Inflammatory macrophage treated with lipopolysaccharide for 1 hour (primary cell): ENCODE data around the gene DOCK11.

Source experiments
- DNase-seq, 2 donors: peaks; one replicate each; pipeline ENCODE4 v3.0.0-alpha.2; 2020 to 2022

Gene DOCK11

DNA sequence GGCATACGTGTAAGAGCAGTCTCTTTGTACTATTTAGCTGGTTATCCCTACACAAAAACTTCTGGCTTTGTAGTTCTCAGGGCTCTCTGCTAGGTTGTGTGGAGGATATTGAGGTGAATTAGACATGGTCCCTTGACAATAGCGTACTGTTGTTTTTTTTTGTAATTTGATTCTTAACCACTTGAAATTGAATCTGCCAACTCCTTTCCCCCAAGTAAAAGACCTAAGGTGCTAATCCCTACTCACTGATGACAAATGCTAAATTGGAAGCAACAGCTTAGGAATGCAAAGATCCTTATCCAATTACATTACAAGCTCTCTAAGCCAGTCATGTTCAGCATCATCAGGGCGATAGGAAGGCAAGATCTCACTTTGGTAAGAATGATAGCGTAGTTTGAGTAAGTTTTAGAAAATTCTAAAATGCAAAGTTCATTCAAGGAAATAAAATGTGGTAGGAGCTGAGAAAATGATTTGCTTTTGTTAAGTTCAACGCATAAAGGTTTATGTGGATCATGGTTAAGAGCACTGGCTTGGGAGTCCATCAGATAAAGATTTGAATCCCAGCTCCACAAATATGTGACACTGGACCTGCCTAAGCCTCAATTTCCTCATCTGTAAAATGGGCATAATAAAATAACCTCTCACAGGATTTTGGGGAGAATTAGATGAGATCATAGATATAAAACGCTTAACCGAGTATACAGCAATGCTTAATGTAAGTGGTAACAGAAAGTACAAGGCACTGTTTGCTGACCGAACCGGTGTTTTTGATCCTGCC, 39.3 kb downstream of the DOCK11 start:
- DNase-seq: no peak

DNA sequence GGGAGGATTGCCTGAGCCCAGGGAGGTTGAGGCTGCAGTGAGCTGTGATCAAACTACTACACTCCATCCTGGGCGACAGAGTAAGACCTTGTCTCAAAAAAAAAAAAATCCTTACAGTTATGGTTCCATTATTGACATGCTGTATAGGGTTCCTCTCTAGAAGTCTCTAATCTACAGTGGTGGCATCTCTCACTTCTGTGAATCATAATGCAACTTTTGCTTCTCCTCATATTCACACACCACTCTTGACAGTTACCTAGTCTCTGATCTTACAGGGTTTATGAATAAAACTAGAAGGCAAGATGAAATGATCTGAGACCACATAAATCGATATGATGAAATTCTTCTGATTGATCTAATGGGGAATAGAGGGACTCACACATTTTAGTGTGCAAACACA, 40.6 kb downstream of the DOCK11 start:
- no peak for DNase-seq

DNA sequence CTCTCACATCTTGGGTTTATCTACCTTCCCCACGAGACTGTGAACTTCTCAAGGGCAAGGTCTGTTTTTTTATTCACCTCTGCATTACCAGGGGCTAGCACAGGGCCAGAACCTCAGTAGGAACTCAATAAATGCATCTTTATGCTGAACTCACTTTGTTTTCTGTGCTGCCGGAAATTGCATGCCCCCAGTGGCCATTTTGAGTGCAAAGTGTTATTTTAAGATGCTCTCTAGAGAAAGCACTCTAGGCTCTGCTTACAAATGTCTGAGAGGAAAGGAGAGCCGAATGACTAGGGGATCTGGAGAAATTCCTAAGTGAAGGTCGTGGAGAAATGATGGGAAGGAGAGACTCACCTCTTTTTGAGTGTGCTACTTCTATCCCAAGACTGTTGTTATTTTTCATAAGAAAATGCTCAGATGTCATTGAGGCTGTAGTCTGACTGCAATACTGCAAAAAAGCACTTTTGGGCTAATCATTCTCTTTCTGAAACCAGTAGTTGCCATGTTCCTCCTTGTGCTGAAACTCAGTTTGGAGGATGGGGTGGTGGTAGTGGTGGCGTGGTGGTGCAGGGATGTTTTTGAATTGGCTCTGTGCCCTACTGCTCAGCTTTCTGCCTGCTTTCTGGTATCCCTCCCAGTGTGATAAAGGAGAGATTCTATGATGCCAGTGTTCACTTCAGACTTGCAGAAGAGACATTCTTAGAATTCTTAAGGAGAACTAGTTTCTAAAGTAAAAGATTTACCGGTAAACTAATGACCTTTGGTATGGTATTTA, 41.3 kb downstream of the DOCK11 start:
- no peak for DNase-seq

DNA sequence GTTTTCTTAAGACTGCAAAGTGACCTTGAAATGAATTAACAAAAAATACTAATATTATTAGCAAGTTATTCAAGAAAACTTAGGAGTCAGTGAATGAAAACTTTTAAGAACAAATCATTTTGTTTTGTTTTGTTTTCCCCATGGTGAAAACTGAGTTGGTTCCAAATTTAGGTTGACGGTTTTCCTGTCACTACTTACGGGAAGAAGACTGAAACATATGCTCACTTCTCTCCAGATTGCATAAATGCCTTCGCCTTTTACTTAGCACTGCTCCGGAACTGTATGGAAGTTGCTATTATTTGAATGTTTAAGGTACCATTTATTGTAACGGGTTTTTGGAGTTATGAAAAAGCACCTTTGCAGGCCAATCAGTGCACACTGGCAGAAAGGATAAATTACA, 42.8 kb downstream of the DOCK11 start:
- DNase-seq: no peak

DNA sequence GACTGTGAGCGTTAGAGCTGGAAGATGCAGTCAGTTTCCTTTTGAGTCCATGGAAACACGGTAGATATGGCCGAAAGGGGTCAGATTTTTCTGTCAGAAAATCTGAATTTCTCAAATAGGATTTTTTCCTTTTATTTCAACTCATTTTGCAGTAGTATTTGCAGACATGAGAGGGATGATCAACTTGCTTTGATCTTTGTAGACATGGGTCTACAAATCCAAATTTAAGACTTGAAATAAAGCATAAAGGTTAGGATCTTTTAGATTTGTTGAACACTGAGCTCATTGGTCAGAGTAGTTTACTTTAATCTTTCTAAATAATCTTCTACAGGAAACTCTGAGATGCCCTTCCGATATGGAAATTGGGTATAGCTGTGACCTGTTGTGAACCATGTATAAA, 44.7 kb downstream of the DOCK11 start:
- no peak for DNase-seq

DNA sequence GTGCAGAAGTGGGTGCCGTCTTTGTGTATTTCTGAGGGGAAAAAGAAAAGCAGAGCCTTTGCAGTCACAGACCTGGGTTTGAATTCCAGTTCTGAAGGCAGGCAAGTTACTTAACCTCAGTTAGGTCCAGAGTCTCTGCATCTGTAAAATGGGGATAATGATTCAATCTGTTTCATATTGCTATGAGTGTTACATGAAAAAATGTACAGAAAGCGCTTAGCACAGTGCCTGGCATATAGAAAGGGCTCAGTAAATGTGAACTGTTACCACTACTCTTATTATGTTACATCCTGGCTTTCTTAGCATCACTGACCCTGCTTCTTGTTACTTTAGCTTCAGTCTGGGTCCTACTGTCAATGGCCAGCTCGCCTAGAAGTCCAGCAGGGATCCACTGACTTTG, 45.9 kb downstream of the DOCK11 start:
- DNase-seq: no peak

DNA sequence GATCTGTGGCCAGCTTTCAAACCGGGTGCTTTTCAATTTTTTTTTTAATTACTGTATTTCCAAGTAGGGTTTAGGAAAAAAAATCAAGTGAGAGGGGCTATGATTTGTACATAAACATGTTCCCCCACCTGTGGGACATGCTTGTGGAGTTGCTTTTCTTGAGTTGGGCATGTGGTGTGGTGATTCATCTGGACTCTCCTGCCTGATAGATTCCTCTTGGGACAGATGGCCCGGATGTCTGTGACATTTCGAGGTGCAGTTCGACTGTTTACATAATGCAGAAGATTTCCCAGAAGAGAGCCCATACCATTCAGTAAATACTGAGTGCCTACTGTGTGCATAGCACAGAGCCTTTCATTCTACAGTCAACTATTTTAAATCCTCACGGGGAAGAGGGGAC, 49.9 kb downstream of the DOCK11 start:
- no peak for DNase-seq

DNA sequence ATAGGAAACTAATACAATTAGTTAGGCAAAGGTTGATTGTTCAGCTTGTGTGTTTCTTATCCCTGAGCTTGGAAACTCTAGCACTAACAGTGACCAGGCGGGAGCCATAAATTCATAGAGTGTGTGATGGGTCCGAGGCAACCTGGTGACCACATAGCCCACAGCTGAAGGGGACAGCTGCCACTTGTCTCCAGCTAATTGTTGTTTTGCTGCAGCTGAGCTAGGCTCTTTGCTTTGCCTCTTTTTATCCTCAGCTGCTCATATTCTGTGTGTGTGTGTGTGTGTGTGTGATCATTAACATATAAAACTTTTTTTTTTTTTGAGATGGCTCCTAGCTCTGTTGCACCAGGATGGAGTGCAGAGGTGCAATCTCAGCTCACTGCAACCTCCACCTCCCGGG, 53.2 kb downstream of the DOCK11 start:
- no peak for DNase-seq

DNA sequence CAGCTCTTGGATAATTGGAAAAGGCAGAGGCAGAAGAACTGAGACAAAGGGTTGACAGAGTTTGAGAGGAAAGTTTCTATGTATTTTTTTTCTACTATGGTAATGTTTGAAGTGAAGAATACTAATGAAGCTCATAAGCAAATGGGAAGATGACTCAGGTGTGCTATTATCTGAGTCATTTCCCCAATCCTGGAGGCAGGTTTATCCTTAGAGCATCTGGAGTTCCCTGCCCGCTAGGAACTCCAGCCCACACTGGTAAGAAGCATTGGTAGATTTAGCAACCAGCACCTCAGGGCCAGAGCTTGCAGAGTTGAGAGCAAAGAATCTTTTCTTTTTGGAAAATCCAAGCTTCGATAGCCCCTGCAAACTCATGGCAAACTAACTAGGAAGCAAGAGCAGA, 55.2 kb downstream of the DOCK11 start:
- no peak for DNase-seq

DNA sequence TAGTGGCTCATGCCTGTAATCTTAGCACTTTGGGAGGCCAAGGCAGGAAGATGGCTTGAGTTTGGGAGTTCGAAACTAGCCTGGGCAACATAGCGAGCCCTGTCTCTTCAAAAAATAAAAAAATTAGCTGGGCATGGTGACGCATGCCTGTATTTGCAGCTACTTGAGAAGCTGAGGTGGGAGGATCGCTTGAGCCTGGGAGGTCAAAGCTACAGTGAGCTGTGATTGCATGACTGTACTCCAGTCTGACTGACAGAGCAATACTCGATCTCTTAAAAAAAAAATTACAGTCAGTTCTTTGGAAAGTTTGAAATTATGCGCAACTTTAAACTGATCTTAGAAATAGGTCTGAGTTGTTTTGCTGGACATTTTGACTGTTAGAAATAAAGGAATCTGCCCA, 55.8 kb downstream of the DOCK11 start:
- DNase-seq: no peak

DNA sequence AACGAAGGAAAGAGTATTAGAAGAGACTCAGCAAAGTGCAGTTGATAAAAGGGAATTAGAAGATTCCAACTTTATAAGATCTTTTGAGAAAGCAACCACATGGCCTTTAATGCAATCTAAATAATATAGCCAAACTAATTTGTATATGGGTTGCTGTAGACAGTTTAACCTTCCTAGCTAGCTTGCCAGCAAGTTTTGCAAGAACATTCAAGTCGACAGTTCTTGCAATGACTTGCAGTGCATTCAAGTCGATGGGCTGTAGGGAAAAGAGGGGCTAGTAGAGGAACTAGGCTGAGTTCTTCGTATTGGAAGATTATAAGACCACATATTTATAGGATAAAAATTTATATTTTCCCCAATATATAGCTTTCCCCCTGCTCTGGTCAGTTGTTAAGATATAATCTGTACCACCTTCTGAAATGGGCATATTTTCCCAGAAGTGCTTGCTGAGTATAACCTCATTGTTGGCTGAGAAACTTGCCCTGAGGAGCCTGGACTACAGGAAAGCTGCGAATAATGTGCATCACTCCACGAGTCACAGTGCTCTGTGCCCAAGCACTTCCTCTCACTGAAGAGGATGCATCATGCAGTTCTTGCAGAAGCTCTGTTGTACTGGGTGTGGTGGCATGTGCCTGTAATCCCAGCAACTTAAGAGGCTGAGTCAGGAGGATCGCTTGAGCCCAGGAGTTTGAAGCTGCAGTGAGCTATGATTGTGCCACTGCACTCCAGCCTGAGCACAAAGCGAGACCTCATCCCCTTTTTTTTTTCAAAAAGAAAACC, 56.7 kb downstream of the DOCK11 start:
- peak; percentile 56 to 72 for DNase-seq

DNA sequence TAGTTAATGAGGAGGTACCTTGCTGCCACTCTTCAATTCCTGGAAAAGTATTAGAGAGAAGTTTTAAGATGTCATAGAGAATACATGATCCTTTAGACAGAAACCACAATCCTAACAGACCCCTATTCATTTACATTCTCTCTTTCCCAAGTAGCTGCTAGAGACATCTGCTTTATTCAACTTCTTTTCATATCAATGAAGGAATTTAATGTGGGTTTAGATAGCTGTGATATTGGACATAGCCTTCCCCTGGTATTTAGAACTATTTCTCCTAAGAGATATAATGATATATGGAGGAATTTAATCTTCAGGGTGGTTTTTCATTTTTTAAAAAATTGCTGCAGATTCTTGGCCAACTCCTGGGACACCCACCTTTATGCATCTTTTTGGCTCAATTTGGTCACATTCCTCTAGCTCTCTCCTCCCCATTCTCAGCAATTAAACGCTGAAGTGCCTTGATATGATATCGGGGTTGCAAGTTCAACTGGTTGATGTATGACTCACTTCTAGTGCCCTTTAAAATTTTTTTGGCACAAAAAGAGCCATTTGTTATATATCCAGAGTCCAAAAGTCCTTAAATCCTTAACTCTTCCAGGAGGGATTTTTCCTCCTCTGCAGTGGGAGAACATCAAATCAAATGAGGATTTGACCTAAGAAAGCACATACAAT, 57.6 kb downstream of the DOCK11 start:
- DNase-seq: no peak

DNA sequence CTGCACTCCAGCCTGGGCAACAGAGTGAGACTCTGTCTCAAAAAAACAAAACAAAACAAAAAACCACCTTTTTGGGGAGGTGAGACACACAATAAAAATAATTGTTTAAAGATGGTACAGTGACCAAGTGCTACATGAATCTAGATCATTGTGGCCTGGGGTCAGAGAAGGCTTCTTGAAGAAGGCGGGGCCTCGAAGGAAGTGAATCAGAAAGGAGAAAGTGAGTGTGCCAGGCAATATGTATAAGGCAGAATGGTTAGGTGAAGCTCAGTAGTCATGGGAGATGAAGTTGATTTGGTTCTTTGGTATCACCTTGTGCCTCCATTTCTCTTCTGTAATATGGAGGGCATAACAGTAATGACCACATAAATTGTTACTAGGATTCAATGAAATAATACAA, 58.9 kb downstream of the DOCK11 start:
- DNase-seq: no peak

DNA sequence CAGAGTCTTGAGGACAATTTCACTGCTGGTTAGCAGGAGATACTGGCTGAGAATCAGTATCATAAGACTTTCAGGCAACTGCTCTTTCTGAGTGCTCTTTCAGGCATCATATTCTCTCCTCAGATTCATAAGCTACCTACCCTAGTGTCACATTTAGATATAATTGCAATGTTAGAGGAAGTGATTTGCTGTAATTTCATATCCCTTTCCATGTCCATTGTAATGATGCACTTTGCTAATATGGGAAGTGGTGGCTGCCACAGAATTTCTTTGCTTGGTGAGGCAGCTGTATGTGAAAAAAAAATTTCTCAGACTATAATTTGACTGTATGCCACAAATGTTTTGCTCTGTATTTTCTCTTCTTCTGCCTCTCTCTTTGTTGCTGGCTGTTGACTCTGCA, 63.3 kb downstream of the DOCK11 start:
- DNase-seq: peak; percentile 27 to 32

DNA sequence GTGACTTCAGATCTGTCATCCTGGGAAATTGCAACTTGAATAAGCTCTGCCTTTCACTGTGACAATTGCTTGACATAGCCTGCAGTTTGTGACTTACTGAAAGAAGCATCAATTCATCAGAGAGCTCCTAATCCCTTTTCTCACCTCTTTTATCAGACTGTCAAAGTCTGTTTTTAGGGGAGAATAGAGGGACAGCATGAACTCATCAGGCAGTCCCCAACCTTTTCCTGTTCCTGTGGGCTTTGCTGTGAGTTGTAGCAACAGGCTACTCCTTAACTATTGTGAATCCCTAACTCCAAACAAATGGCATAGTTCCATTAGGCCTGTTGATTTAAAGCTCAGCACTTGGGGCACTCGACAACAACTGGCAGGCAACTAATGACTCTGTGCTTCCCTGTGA, 64.9 kb downstream of the DOCK11 start:
- DNase-seq: no peak

DNA sequence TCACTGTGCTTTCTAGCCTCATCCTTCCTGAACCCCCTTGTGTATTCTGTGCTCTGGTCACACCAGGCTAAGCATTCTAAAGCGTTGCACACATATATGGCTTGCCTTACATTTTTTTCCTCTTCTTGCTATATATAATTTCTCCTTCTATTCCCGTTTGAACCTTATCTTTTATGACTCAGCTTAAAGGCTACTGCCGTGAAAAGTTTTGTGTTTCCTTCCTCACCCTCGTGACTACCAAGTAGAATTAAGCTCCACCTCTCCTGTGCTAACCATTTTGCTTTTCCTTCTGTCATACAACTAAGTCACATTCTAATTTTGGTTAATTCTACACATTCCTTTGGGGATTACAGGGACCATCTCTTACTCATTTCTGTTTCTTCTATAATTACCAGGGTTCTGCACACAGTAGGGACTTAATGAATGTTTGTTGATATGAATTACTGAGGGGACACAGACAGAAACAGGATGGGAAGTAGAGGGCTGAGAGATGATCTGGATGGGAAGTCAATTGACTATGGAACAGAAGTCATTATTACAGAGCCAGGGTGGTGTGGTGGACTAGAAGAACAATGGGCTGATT, 67.1 kb downstream of the DOCK11 start:
- DNase-seq: no peak

DNA sequence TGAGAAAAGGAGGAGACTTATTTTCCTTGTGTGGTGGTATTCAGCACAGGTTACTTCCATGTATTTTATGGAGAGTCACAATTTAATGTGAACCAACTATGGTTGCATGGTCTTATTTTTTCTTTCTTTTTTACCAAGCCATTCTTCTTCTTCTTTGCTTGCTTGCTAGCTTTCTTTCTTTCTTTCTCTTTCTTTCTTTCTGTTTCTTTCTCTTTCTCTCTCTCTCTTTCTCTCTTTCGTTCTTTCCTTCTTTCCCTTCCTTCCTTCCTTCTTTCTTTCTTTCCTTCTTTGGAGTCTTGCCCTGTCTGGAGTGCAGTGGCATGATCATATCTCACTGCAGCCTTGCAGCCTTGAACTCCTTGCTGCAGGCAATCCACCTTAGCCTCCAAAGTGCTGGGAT, 68.9 kb downstream of the DOCK11 start:
- DNase-seq: no peak

DNA sequence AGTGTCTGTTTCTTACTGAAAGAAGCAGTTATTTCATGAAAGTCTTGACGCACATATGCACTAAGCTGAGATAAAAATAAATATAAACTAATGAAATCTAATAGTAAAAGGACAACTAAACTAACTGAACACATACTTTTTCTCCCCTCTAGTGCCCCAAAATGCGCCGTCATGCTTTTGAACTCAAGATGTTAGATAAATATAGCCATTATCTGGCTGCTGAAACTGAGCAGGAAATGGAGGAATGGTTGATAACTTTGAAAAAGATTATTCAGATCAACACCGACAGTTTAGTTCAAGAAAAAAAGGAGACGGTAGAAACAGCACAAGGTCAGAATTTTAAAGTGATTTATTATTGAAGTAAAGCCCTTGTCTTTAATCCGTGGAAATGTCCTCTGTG, 70.2 kb downstream of the DOCK11 start:
- DNase-seq: no peak

DNA sequence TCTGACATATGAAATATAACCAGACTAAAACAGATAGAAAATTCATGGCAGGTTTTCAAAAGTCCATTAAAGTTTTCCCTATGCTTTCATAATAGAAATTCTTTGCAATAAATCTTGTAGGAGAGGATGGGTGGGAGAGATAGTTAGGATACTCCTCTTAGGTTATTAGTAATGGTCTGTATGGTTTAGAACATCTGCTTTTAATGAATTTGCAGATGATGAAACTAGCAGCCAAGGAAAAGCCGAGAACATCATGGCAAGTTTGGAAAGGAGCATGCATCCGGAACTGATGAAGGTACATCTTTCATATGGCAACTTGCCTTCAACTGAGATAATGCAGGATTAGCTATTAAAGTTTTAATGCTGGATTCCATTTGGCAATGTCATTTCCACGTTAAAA, 70.7 kb downstream of the DOCK11 start:
- no peak for DNase-seq

DNA sequence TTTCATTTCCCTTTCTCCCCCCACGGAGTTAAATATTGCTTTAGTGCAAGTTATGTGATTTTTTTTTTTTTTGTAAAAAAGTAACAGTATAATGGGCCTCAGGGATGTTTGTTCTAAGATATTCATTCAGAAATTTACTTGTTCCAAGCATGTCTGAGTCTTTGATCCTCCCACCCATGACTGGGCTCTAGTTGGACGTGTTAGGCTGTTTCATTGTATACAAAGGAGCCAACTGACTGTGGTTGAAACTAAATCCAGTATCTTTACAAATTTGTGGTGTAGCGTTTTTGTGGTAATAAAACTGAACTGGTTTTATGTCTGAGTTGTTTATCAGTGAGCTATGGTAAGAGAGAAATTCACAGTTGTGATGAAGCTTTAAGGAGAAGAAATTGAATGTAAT, 74.1 kb downstream of the DOCK11 start:
- DNase-seq: no peak

DNA sequence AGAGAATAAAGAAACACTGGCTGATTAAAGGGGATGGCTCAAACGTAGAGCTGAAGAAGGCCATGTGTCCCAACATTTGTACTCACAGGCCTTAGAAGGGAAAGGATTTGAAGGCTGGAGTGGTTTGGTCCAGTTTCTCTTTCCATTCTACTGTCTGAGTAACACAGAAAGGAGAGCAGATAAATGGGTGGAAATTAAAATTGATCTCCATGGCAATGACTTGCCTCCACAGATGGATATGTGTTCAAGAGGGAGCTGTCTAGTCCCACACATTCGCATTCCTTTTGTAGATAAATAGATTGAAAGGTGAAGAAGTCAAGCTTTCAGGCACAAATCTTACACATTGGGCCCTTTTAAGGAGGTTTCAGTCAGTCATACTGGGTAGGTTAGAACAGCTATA, 74.6 kb downstream of the DOCK11 start:
- DNase-seq: no peak

DNA sequence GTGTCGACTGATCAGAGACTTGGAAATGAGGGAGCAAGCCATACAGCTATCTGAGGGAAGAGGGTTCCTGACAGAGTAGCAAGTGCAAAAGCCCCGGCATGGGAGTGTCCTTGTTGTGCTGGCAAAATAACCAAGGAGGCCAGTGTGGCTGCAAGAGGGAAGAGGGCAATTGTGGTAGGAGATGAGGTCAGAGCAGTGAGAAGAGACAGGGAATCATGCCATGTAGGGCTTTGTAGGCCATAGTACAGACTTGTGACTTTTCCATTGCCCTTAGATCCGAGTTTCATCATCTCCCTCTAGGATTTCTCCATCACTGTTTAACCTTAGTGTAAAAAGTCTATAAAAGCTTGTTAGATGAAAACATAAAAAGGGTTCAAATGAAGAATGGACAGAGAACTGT, 76.2 kb downstream of the DOCK11 start:
- DNase-seq: peak in 1 of 2 donors; percentile 35

DNA sequence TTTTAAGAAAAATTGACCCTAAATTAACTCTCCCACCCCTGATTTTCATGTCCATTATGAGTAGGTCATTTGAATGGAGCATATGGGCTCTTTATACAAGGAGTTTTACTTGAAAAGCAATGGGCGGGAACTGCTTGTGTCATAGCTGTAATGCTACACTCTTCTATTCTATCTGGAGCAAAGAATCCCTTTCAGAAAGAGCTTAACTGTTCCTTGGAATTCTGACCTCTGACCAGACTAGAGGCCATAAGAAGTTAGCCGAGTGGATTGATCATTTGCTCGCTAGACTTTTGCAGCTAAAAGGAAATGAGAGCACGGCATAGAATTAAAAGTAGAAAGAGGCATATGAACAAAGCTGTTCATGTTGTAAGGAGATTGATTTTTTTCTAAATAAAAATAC, 79.1 kb downstream of the DOCK11 start:
- DNase-seq: no peak
